Tongue (tissue), 2 donors: Measurements from ENCODE around the gene RNF133. TPM values are rescaled to one million over a fixed set of nuclear protein-coding genes. Genes with fewer than 3 reads are reported as not detected.

Experiments
- DNase-seq: peaks from one replicate; pipeline ENCODE4 v3.0.0-alpha.2; 2015
- total RNA-seq: library from RNA; depleted of rRNA; stranded (reverse); fragments of >200 nt; gene quantifications from one replicate; pipeline ENCODE4 v1.2.3, GENCODE V29; 2014

Gene RNF133
- 1.6 TPM for total RNA-seq

DNA sequence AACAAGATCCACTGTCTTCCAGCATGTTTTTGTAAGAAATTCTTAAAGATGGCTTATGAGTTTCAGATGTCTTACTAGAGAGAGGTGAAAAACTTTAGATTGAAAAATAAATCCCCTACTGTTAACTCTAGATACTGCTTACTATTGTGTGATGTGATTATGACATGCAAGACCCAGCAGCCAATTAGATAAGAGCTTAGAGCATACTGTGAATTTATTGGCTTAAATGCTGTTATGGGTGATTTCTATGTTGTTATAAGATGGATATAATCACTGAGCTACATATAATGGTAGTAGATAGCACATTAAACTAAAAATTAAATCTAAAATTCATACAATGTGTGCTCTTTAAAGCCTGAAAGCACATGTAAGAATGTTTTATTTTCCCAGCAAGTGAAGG, at the start of gene RNF133:
Gene RNF133, minus strand, starts transcription at position 101 of the 400 bp plus-strand sequence. CDS start 199 bp downstream, outside the sequence.
- no peak for DNase-seq

DNA sequence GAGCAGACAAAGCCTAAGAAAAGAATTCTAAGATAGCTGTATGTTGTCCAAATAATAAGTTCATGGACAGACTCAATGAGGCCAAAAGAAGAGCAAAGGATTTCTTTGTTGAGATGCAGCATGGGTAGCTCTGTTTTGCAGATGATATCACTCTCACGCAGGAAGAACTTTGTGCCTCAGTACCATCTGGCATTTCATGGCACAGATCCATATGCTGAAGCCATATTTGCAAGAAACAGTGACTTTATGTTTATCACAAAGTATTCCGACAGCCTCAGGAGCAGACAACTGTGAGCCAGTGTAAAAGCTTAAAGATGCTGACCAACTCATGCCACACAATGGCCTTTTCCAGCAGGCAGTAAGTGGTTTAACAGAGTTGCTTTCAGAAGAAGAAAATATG, 49.3 kb upstream of the RNF133 start:
- DNase-seq: no peak

DNA sequence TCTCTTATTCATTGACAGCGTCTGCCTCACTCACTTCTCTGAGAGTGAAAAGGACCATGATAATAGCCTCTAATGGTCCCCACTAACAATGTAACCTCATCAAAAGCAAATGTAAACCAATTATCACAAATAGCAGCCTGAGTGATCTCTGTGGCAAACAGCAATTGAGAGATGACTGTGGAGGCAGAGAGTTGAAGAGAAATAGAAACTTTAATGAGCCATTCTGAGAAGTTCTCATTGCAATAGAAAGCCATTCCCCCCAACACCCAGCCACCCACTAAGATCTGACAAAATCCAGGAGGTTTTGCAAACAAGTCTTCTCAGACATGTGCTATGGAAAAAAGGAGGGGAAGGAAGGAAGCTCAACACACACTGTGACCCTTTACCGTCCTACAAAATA, 48.0 kb upstream of the RNF133 start:
- no peak for DNase-seq

- no peak for DNase-seq
These were observed 44.3 kb upstream of the RNF133 start for GRCh38 chr7:122743211-122743610.

DNA sequence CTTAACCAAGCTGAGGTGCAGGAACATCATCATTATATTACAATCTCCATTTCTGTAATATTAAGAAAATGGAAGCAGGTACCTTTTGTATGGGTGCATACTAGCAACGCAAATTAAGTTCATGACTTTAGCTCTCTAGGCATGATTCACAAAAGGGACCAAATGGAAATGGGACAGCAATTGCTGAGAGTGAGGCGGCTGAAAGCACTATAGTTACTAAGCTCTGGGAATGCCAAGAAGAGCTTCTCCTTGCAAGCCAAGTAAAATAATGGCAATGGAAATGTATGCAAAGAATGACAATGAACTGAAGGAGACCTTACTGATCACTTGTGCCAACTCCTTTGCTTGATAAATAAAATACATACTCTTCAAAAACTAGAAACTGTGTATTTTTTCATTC, 40.0 kb upstream of the RNF133 start:
- no peak for DNase-seq

- DNase-seq: no peak
These were observed 37.3 kb upstream of the RNF133 start for GRCh38 chr7:122736183-122736582.

DNA sequence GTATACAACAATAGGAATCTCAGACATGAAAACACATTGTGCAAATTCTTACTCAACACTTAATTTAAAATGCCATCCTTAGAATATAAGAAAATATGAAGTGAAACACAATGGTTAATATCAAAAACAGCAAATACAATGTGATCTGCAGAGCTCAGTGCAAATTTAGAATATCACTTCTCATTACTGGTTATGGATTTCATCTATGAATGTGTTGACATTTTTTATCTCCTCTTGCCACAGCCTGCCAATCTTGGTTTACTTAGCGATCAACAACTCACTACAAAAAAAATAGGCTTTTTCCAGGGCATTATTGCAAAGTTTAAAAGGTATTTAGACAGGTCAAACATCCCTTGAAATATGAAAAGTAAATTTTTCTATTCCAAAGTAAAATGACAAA, 28.8 kb upstream of the RNF133 start:
- no peak for DNase-seq

- DNase-seq: no peak
These were observed 28.4 kb upstream of the RNF133 start for GRCh38 chr7:122727354-122727753.

DNA sequence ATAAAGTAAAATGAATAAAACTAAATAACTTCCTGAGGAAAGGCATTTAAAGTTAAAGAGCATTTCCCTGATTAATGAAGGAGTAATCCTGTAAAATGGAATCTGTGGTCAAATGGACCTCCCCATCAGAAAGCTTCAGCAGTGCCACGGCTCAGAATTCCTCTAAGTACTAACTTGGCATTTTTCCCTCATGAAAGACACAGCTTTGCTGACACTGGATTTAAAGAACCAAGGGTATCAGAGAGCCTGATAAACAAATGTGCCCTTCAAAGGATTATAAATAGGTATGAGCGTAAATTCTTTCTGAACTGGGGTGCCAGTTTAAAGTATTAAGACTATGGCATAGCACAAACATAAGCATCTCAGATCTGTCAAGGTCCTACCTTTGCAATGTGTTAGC, 28.0 kb upstream of the RNF133 start:
- DNase-seq: no peak

GRCh38 chr7:122724366-122724765, 25.4 kb upstream of the RNF133 start:
- DNase-seq: no peak

DNA sequence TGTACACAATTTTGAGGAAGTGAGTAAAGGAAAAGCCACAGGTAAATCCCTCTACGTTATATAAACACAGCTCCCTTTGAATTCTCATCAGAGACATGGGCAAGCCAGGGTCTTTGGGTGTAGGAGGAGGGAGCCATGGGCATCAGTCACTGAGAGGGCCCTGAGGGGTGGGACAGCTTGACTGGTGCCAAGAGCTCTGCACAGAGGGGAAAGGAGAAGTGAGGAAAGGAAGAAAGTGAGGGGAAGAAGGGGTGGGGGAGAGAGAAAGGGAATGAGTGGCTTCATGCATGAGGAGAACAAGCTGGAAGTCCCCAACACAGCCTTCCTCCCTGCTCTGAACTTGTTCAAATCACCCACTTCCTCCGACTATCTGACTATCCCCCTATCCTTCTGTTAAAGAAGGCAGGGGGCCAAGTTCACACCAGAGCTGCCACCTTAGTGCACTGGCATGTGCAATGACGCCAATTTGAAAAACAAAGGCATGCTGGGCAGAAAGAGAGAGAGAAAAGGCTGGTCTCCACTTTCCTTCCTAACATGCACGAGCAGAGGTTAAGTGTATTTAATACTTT, 20.2 kb upstream of the RNF133 start:
- no peak for DNase-seq

- DNase-seq: no peak
These were observed 18.6 kb upstream of the RNF133 start for GRCh38 chr7:122717356-122718089.

DNA sequence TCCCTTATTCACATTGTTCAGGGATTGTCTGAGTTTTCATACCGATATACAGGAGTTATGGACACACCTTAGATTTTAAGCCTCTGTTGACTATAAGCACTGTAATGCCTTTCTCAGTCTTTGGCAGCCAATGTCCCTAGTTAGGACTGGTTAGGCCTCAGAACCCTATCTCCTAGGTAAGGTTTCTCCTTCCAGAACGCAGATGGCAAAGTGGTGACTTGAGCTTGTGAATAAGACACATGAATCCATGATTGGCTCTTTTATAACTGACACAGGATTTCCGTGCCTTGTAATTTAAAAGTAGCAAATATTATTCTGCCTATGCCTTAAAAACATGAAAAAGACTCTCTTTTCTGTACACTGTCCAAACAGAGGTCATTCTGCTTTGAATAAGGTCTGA, 16.3 kb upstream of the RNF133 start:
- no peak for DNase-seq

- DNase-seq: no peak
These were observed 12.0 kb upstream of the RNF133 start for GRCh38 chr7:122710916-122711315.

DNA sequence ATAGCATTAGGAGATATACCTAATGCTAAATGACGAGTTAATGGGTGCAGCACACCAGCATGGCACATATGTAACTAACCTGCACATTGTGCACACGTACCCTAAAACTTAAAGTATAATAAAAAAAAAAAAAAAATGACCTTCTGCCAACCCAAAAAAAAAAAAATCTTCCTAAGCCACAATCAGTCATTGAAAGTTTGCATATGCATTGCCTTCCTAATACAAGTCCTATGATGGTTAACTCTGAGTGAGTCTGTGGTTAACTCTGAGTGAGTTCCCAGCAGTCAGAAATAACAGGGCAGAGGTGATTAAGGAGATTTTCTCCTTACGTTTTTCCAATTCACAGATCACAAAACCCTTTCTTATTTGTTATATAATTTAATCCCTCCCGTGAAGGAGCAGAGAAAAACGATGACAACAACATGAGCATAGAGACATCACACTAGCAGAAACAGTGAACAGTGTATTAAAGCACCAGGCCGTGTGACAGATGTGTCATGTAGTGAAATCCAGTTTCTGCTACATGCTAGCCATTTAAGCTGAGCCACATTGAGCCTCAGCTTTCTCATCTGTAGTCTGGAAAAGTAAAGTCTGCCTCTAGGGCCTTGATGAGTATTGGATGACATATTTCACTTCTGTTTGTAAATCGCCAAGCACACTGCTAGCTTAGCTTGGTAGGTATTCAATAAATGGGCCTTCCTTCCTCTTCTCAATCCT, 11.2 kb upstream of the RNF133 start:
- DNase-seq: no peak

DNA sequence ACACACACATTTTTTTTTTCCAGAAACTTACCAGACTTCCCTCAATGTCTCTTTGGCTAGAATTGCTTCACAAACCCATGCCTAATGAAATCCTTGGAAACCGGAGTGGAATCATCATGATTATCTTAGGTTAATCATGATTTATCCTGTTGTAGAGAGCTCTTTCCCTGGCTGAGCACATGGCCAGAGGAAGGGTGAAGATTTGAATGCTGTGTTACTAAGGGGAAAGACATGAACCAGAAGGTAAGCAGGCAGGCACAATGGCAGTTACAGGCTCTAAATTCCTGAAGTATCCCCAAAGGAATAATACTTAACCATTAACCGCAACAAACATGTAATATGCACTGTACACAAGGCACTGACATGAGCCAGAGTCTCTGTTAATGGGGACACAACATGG, 7.9 kb upstream of the RNF133 start:
- no peak for DNase-seq

DNA sequence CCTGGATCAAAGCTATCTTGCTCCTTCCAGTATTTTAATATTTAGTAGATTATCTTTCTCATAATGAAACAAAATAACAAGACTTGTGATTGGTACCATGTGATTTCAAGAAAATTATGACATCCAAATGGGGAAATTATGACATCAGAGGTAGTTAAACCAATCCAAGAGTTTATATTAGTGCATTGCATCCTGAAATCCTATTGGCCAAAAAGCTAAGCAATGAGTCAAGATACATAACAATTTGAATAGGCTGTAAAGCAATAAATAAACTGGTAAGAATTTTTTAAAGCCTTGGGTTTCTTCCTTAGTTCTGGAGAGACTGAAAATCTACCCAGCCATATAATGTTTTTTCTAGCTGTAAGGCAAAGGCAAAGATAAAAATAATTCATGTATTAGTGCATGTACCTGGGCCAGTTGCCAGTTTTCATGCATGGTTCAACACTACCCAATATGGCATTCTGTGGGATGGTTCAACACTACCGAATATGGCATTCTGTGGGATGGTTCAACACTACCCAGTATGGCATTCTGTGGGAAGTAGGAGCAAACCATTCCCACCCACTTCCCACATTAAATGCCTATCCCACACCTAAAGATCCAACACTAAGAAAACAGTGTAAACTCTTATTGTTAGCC, 4.1 kb upstream of the RNF133 start, which contains the start of gene RNF148:
Gene RNF148, minus strand, starts transcription at position 51 of the 639 bp plus-strand sequence. CDS start 172 bp downstream, outside the sequence.
- no peak for DNase-seq

GRCh38 chr7:122695816-122696215, 3.1 kb downstream of the RNF133 start:
- DNase-seq: no peak

GRCh38 chr7:122694697-122695096, 4.2 kb downstream of the RNF133 start:
- DNase-seq: no peak

- DNase-seq: no peak
These were observed 6.1 kb downstream of the RNF133 start for GRCh38 chr7:122692769-122693309.

DNA sequence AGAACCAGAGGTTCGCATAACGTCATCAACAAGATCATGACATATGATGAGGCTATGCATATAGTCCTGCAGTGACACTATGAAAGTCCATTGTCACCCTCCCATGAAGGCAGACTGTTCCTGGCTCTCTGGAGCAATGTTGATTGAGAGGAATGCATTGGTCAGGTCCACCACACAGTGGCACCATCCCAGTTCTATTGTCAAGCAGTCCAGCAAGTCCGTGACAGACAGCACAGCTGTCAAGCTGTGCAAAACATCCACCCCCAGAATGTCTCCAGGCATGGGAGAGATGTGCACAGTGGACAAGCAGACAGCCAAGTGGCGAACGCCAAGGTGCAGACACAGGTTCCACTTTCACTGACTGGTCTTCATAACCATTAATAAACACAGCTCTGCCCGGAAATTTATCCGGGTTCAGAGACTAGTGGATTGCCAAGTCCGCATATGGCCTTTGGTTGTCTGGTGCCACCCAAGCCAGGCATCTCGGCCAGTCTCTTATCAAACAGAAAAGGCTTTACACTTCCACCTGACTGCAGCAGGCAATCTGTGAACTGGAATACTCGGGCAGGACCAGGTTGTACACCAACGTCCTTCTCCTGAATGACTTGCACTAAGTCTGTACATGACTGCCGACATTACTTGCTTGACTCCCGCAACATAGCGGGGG, 7.2 kb downstream of the RNF133 start:
- peak; percentile 21 for DNase-seq
